Panc1 (cell line): ENCODE data around the gene PDYN. TPM values are rescaled to one million over a fixed set of nuclear protein-coding genes. Genes with fewer than 3 reads are reported as not detected.

Experiments used
- ATAC-seq: fragments of 200-7000 bp; cut with Tn5 transposase; 2 replicates; pipeline ENCODE4 v1.9.1; 2020; ENCODE audit warnings: mild to moderate bottlenecking, moderate library complexity
- BruUV-seq: library from RNA; stranded (reverse); fragments of 400-500 nt; replicated peaks from 2 replicates; lab custom pipeline; 2021; lab: Mats Ljungman, UMichigan
- CTCF ChIA-PET: fragments of 300-600 bp; sonication (Branson Sonifier 250); formaldehyde crosslinking; loops from one replicate; lab custom pipeline; 2022; ENCODE audit warnings: antibody characterized with exemption; lab: Charles Lee
- POLR2A ChIA-PET: fragments of 300-600 bp; sonication (Branson Sonifier 250); formaldehyde crosslinking; loops from one replicate; lab custom pipeline; 2022; ENCODE audit warnings: antibody characterized with exemption; lab: Charles Lee
- DNase-seq: peaks from one replicate; pipeline ENCODE4 v3.0.0-alpha.2; 2010; ENCODE audit warnings: low read depth, low spot score
- H3K27ac ChIP-seq: 2 replicates; pipeline ENCODE4 v1.5.1; 2011; ENCODE audit warnings: mild to moderate bottlenecking, low read length, inconsistent platforms
- H3K27me3 ChIP-seq: fragments of 200-500 bp; sonication (Bioruptor generic); 2 replicates; pipeline ENCODE4 v1.6.0; 2014; ENCODE audit warnings: low read length, inconsistent platforms; ENCODE audit not compliant: control insufficient read depth, insufficient read depth
- H3K36me3 ChIP-seq: fragments of 200-500 bp; sonication (Bioruptor generic); 2 replicates; pipeline ENCODE4 v1.5.1; 2014; ENCODE audit warnings: inconsistent platforms, mild to moderate bottlenecking, low read length, moderate library complexity; ENCODE audit not compliant: control insufficient read depth, insufficient read depth
- H3K4me1 ChIP-seq: 2 replicates; pipeline ENCODE4 v1.5.1; 2011; ENCODE audit warnings: inconsistent platforms, mild to moderate bottlenecking, low read length, moderate library complexity; ENCODE audit not compliant: control insufficient read depth, insufficient read depth
- H3K4me3 ChIP-seq, 2 experiments: 2 replicates each; pipeline ENCODE4 v1.5.1; 2011 to 2012; ENCODE audit warnings: low read depth in 2 of 2, low read length in 2 of 2, mild to moderate bottlenecking in 2 of 2, inconsistent platforms in 1 of 2, moderate library complexity in 1 of 2
- H3K9me3 ChIP-seq: fragments of 200-500 bp; sonication (Bioruptor generic); 2 replicates; pipeline ENCODE4 v1.5.1; 2014; ENCODE audit warnings: low read depth, mild to moderate bottlenecking, inconsistent platforms, low read length, moderate library complexity; ENCODE audit not compliant: control insufficient read depth, insufficient read depth
- CTCF ChIP-seq: fragments of 450-650 bp; IDR thresholded peaks from 2 replicates; pipeline ENCODE4 v1.5.1; 2017; ENCODE audit warnings: mild to moderate bottlenecking
- POLR2AphosphoS5 ChIP-seq: IDR thresholded peaks from 2 replicates; pipeline ENCODE4 v1.6.1; 2012; ENCODE audit warnings: mild to moderate bottlenecking, low read depth, low read length, moderate library complexity
- REST ChIP-seq, 2 experiments: IDR thresholded peaks; 2 replicates each; pipeline ENCODE4 v1.6.1; 2011 to 2012; ENCODE audit warnings: low read depth in 2 of 2, control low read depth in 1 of 2, low read length in 1 of 2, mild to moderate bottlenecking in 1 of 2, moderate library complexity in 1 of 2; ENCODE audit not compliant: insufficient read depth in 1 of 2
- SIN3A ChIP-seq: IDR thresholded peaks from 2 replicates; pipeline ENCODE4 v1.6.1; 2012; ENCODE audit warnings: low read depth, mild to moderate bottlenecking, low read length, moderate library complexity, borderline replicate concordance; ENCODE audit not compliant: insufficient read depth
- TCF7L2 ChIP-seq: IDR thresholded peaks from 2 replicates; pipeline ENCODE4 v1.6.1; 2011; ENCODE audit warnings: mild to moderate bottlenecking, low read depth, low read length, inconsistent platforms
- in situ Hi-C: cut with HindIII; loops from 2 replicates; pipeline ENCODE4 v1.10.0; 2016; ENCODE audit warnings: low sequenced_read_pairs, low pct_unique_long_range_greater_than_20kb
- intact Hi-C: fragments of 100-400 bp; cut with micrococcal nuclease; formaldehyde crosslinking; loops from one replicate; pipeline ENCODE4 v1.10.0; 2022; ENCODE audit not compliant: unreplicated experiment
- total RNA-seq: library from RNA; stranded (reverse); gene quantifications from one replicate; pipeline ENCODE4 v1.2.1, GENCODE V29; 2021; ENCODE audit not compliant: unreplicated experiment

Gene PDYN
- total RNA-seq, 1 experiment from 2014 or later = not detected

- intact Hi-C loops (no loop called here), in situ Hi-C loops (no loop called here)
- POLR2A ChIA-PET = no interaction called here
- no peak for ATAC-seq
- H3K4me1 ChIP-seq = no peaks in the 10 kb centered on the region
- no peaks in the 10 kb centered on the region for H3K36me3 ChIP-seq
- no peaks in the 10 kb centered on the region for H3K9me3 ChIP-seq
- BruUV-seq = no TSS peak
- TF ChIP-seq CTCF (no peak), SIN3A (no peak), REST (IDR thresholded peaks at IDR 0.05; ENCODE audit: insufficient read depth in 1 of 2, low read depth in 2 of 2, low read length in 1 of 2) (no peak), POLR2AphosphoS5 (no peak), TCF7L2 (no peak)
- H3K27ac ChIP-seq = no peak overlapping the region
- H3K27me3 ChIP-seq = peaks cover 8% of the 10 kb centered on the region
- DNase-seq = no peak
- CTCF ChIA-PET = no interaction called here
- no peak overlapping the region for H3K4me3 ChIP-seq
Observed at GRCh38 chr20:1941226-1941625, 52.6 kb downstream of the PDYN start.

GRCh38 chr20:1940581-1940980 is 53.3 kb downstream of the PDYN start:
- Histone ChIP-seq H3K4me3 (no peak overlapping the region), H3K4me1 (no peaks in the 10 kb centered on the region), H3K9me3 (no peaks in the 10 kb centered on the region), H3K27ac (no peak overlapping the region), H3K36me3 (no peaks in the 10 kb centered on the region), H3K27me3 (peaks cover 8% of the 10 kb centered on the region)
- in situ Hi-C loops = no loop called here
- ATAC-seq (no peak), DNase-seq (no peak)
- CTCF ChIA-PET = no interaction called here
- POLR2A ChIA-PET = no interaction called here
- intact Hi-C loops = no loop called here
- BruUV-seq = no TSS peak
- TF ChIP-seq CTCF (no peak), POLR2AphosphoS5 (no peak)

GRCh38 chr20:1939270-1939595 is 54.6 kb downstream of the PDYN start:
- no peak for DNase-seq
- Histone ChIP-seq H3K27me3 (peaks cover 2% of the 10 kb centered on the region), H3K27ac (no peak overlapping the region), H3K4me1 (no peaks in the 10 kb centered on the region), H3K9me3 (no peaks in the 10 kb centered on the region), H3K36me3 (no peaks in the 10 kb centered on the region), H3K4me3 (no peak overlapping the region)
- no peak for ATAC-seq
- no peak for TF ChIP-seq SIN3A
- no peak for TF ChIP-seq TCF7L2
- TF ChIP-seq CTCF = no peak
- intact Hi-C loops = no loop called here
- POLR2A ChIA-PET = no interaction called here
- CTCF ChIA-PET = no interaction called here
- BruUV-seq = no TSS peak
- in situ Hi-C loops = no loop called here
